ENCODE measurements around the gene ATP7A. TPM values are rescaled to one million over a fixed set of nuclear protein-coding genes. Genes with fewer than 3 reads are reported as not detected.
A peak's percentile ranks its signal among the peaks of the same experiment; 100 is the strongest.

Gene ATP7A
- total and polyA plus RNA-seq, 9 of the 15 experiments (the other 6 are each of a cell fraction or from before 2014, with no cell fraction given) = 7.8 to 22.7 (median 11.6) TPM

- H3K9me1 ChIP-seq (ENCODE audit: control insufficient read depth, insufficient read depth, low read length) = no peaks in the 10 kb centered on the region
- 0% methylated on average over 1 of the region's 1 CpG for WGBS (ENCODE audit: insufficient coverage, low coverage, missing lambda C conversion rate)
- H3K27ac ChIP-seq (ENCODE audit: extremely low read depth, low read depth, low read length) = peak overlapping the region; percentile 34
- H3K36me3 ChIP-seq (ENCODE audit: control insufficient read depth, insufficient read depth, low read length) = no peaks in the 10 kb centered on the region; the same call in 2 of the 3 replicates
- H3K4me1 ChIP-seq (replicated peaks in 1 of 2; ENCODE audit: control insufficient read depth in 2 of 2, insufficient read depth in 2 of 2, low read length in 2 of 2) = no peaks in the 10 kb centered on the region; a peak in 1 of 5 replicates
- H3K9me3 ChIP-seq (replicated peaks; ENCODE audit: control insufficient read depth, insufficient read depth, low read depth, low read length) = no peaks in the 10 kb centered on the region; the same call in 1 of the 2 replicates
- ChIA-PET POLR2A (interaction anchor here (1.0 to 1.3 kb wide), 4 partner anchors 9 to 36 kb away, joined by 3 to 4 read pairs (median 3); no protein-coding TSS in a partner anchor), CTCF (ENCODE audit: low intra/inter-chr PET ratio) (interaction anchor here (0.6 kb wide), 1 partner anchor 212 kb away, joined by 3 read pairs; no protein-coding TSS in a partner anchor)
- H3K4me3 ChIP-seq = no peak overlapping the region
- FAIRE-seq (peak; percentile 69), DNase-seq (ENCODE audit: extremely low read depth in 1 of 4, low spot score in 3 of 4) (no peak), ATAC-seq (peak; percentile 71)
- intact Hi-C loops (cut with micrococcal nuclease) = loop anchor here (5.0 kb wide), 1 partner anchor 36 kb away; no protein-coding TSS in a partner anchor
- no TSS peak for BruUV-seq (replicated peaks)
- H3K9ac ChIP-seq (ENCODE audit: insufficient read depth in 1 of 2, low read depth in 2 of 2, low read length in 2 of 2) = no peak overlapping the region; a peak in 1 of 4 replicates
- no peaks in the 10 kb centered on the region for H4K20me1 ChIP-seq (replicated peaks; ENCODE audit: control insufficient read depth, insufficient read depth, low read length)
- H3K27me3 ChIP-seq (ENCODE audit: control insufficient read depth in 2 of 2, insufficient read depth in 2 of 2, low read length in 2 of 2) = no peaks in the 10 kb centered on the region
- in situ Hi-C loops (cut with MboI) = no loop called here
- TF ChIP-seq GATA2 (CRISPR knock-in tag; IDR thresholded peaks at IDR 0.05) = no peak
- TF ChIP-seq ZNF165 (CRISPR knock-in tag; IDR thresholded peaks at IDR 0.05; ENCODE audit: borderline replicate concordance) = no peak
- no peak for TF ChIP-seq SREBF1 (IDR thresholded peaks at IDR 0.05; ENCODE audit: borderline replicate concordance, low read depth, low read length)
- peak; percentile 87 for TF ChIP-seq C11orf30 (IDR thresholded peaks at IDR 0.05; ENCODE audit: low read depth)
- TF ChIP-seq POLR2AphosphoS5 (IDR thresholded peaks at IDR 0.05; ENCODE audit: control insufficient read depth, insufficient read depth, low read depth, low read length) = no peak
- TF ChIP-seq NFE2 (IDR thresholded peaks at IDR 0.05; ENCODE audit: low read depth) = peak; percentile 84
- 0 out of 2 replicates have a peak, but pooled peaks have one; percentile 17 for TF ChIP-seq FOSL1 (tag; conservative IDR thresholded peaks at IDR 0.05)
- TF ChIP-seq MAFK (IDR thresholded peaks at IDR 0.05; ENCODE audit: low read length) = peak; percentile 57
- peak; percentile 36; the same call in 1 of the 2 replicates for TF ChIP-seq MAFF (IDR thresholded peaks at IDR 0.05; ENCODE audit: low read length)
- TF ChIP-seq SRF (CRISPR knock-in tag; IDR thresholded peaks at IDR 0.05) = no peak
- TF ChIP-seq BCL6 (CRISPR knock-in tag; IDR thresholded peaks at IDR 0.05) = no peak
- TF ChIP-seq ZNF316 (IDR thresholded peaks at IDR 0.05) = peak; percentile 90
- no peak for TF ChIP-seq MBD2 (IDR thresholded peaks at IDR 0.05; ENCODE audit: borderline replicate concordance, low read depth)
- TF ChIP-seq RBM17 (IDR thresholded peaks at IDR 0.05; ENCODE audit: borderline replicate concordance, low read depth, low read length) = no peak
- TF ChIP-seq NR2C2 (CRISPR knock-in tag; IDR thresholded peaks at IDR 0.05) = no peak
- TF ChIP-seq NR2C2 (tag; IDR thresholded peaks at IDR 0.05) = no peak
- TF ChIP-seq TARDBP (IDR thresholded peaks at IDR 0.05) = no peak
- TF ChIP-seq KDM2B (CRISPR knock-in tag; IDR thresholded peaks at IDR 0.05) = no peak
- TF ChIP-seq MAFG (tag; conservative IDR thresholded peaks at IDR 0.05) = peak; percentile 62
- TF ChIP-seq DIDO1 (tag; IDR thresholded peaks at IDR 0.05; ENCODE audit: low read depth) = no peak
- TF ChIP-seq ZNF143 (CRISPR knock-in tag; IDR thresholded peaks at IDR 0.05) = no peak
- no peak overlapping the region for H2AFZ ChIP-seq (ENCODE audit: low read depth, low read length)
- H3K79me2 ChIP-seq (ENCODE audit: control insufficient read depth, insufficient read depth, low read length) = peaks cover 82% of the 10 kb centered on the region
- H3K4me2 ChIP-seq (ENCODE audit: insufficient read depth, low read length) = peak overlapping the region; percentile 15; the same call in 1 of the 2 replicates
Observed at GRCh38 chrX:77953302-77953701, 42.8 kb downstream of the ATP7A start.

Data from K562 (cell line).